ENCODE data around the gene GSTM3.

DNA sequence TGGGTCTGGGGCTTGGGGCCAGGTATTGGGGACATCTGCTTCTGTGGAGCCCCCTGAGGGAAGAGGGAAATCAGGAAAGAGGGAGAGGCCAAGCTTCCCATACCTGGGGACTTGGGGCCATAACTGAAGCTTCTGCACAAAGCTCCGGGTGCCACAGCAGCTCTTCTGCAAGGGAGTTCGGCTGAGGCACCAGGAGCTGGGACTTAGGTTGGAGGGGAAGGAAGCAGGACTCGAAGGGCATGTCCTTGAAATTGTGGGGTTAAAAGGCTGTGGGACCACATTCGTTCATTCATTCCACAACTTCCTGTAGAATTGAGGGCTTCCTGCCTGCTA lies 24.6 kb upstream of the GSTM3 start:
- TF ChIP-seq, protein P1, sequence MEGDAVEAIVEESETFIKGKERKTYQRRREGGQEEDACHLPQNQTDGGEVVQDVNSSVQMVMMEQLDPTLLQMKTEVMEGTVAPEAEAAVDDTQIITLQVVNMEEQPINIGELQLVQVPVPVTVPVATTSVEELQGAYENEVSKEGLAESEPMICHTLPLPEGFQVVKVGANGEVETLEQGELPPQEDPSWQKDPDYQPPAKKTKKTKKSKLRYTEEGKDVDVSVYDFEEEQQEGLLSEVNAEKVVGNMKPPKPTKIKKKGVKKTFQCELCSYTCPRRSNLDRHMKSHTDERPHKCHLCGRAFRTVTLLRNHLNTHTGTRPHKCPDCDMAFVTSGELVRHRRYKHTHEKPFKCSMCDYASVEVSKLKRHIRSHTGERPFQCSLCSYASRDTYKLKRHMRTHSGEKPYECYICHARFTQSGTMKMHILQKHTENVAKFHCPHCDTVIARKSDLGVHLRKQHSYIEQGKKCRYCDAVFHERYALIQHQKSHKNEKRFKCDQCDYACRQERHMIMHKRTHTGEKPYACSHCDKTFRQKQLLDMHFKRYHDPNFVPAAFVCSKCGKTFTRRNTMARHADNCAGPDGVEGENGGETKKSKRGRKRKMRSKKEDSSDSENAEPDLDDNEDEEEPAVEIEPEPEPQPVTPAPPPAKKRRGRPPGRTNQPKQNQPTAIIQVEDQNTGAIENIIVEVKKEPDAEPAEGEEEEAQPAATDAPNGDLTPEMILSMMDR (IDR thresholded peaks at IDR 0.05), result no peak
- no peak for TF ChIP-seq POLR2A (IDR thresholded peaks at IDR 0.05)

Data from body of pancreas (tissue), 4 donors.